ENCODE measurements around the gene R3HDM2.
"Not testable (repeated sequence)": the region's sequence is repeated elsewhere in the genome, so short reads cannot be mapped to it uniquely, and the experiment has no call there.

Gene R3HDM2

GRCh38 chr12:57446292-57446960, 15.6 kb upstream of the R3HDM2 start:
- H3K4me3 ChIP-seq (ENCODE audit: control insufficient read depth, low read depth, low read length) = no peak overlapping the region
- DNase-seq (ENCODE audit: low read depth) = no peak
- TF ChIP-seq CTCF (IDR thresholded peaks at IDR 0.05; ENCODE audit: control insufficient read depth, insufficient read depth, low read depth, low read length, missing control alignments) = no peak

- H3K4me3 ChIP-seq (ENCODE audit: control insufficient read depth, low read depth, low read length) = no peak overlapping the region
- DNase-seq (ENCODE audit: low read depth) = no peak
- TF ChIP-seq CTCF (IDR thresholded peaks at IDR 0.05; ENCODE audit: control insufficient read depth, insufficient read depth, low read depth, low read length, missing control alignments) = no peak
Measured at GRCh38 chr12:57444744-57445143, 13.9 kb upstream of the R3HDM2 start.

GRCh38 chr12:57444337-57444736, 13.5 kb upstream of the R3HDM2 start:
- DNase-seq (ENCODE audit: low read depth) = not testable (repeated sequence)

GRCh38 chr12:57441846-57442427, 11.1 kb upstream of the R3HDM2 start:
- no peak overlapping the region for H3K4me3 ChIP-seq (ENCODE audit: control insufficient read depth, low read depth, low read length)
- TF ChIP-seq CTCF (IDR thresholded peaks at IDR 0.05; ENCODE audit: control insufficient read depth, insufficient read depth, low read depth, low read length, missing control alignments) = no peak
- DNase-seq (ENCODE audit: low read depth) = no peak

More at GRCh38 chr12:57444337-57444736, 13.5 kb upstream of the R3HDM2 start:
- H3K4me3 ChIP-seq (ENCODE audit: control insufficient read depth, low read depth, low read length) = not testable (repeated sequence)

- not testable (repeated sequence) for H3K4me3 ChIP-seq (ENCODE audit: control insufficient read depth, low read depth, low read length); DNase-seq (ENCODE audit: low read depth)
Measured at GRCh38 chr12:57441393-57441792, 10.6 kb upstream of the R3HDM2 start.

- TF ChIP-seq CTCF (IDR thresholded peaks at IDR 0.05; ENCODE audit: control insufficient read depth, insufficient read depth, low read depth, low read length, missing control alignments) = no peak
- H3K4me3 ChIP-seq (ENCODE audit: control insufficient read depth, low read depth, low read length) = no peak overlapping the region
- DNase-seq (ENCODE audit: low read depth) = no peak
Measured at GRCh38 chr12:57439762-57440266, 9.0 kb upstream of the R3HDM2 start.

- no peak for TF ChIP-seq CTCF (IDR thresholded peaks at IDR 0.05; ENCODE audit: control insufficient read depth, insufficient read depth, low read depth, low read length, missing control alignments)
- no peak for DNase-seq (ENCODE audit: low read depth)
- H3K4me3 ChIP-seq (ENCODE audit: control insufficient read depth, low read depth, low read length) = no peak overlapping the region
Measured at GRCh38 chr12:57438400-57438799, 7.6 kb upstream of the R3HDM2 start.
